HG02970 (cell line): Measurements from ENCODE around the gene C1orf174.

Experiments
- ATAC-seq: cut with Tn5 transposase; IDR thresholded peaks from one replicate; pipeline ENCODE4 v1.9.1; 2021; ENCODE audit warnings: mild to moderate bottlenecking, moderate library complexity, moderate number of reproducible peaks; ENCODE audit not compliant: unreplicated experiment, low FRiP score

The C1orf174 gene

DNA sequence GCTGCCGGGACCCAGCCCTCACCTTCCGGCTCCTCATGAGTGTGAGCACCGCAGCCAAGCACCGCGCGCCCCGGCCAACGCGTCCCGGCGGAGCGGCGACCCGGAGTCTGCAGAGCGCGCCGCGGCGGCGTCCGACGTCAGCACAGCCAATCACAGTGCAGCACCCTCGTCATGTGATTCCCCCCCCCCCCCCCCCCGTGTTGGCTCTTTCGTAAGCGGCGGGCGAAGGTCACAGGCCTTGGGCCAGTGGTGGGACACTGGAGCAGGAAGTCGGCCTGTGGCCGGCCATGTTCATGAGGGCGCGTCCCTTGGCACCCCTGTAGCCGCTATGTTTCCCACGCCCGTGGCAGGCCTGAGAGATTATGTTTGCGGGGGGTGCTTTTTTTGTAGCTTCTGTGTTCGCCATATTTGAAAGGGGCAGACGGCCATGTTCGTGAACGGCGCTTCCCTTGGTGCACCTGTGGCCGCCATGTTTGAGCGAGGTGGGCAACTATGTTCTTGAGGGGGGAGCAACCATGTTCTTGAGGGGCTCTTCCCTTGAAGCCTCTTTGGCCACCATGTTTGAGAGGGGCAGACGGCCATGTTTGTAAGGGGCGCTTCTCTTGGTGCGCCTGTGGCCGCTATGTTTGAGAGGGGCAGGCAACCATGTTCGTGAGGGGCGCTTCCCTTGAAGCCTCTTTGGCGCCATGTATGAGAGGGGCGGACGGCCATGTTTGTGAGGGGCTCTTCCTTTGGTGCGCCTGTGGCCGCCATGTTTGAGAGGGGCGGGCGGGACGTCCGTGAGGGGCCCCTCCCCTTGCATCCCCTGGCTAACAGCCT lies at the start of gene C1orf174:
Gene C1orf174 (minus strand): TSS at position 123 of the 819 bp plus-strand sequence. CDS start 86 bp downstream, at position 37.
- ATAC-seq, result peak; percentile 65

DNA sequence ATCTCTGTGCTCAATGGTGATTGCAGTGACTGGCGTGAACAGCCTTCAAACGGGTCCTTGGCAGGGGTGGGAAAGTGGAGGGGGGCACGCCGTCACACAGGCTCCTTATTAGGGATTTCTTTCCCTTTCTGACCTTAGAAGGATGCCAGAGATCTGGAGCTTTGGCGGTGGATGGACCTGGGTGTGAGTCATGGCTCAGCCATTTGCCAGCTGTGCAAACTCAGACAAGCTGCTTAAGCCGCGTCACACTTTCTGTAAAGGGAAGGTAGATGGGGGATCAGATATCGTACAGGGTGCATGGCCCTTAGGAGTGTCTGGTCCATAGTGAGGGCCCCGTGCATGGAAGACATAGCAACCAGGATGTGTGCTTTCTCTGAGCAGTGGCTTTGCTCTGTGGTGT lies 48.3 kb upstream of the C1orf174 start:
- no peak for ATAC-seq

DNA sequence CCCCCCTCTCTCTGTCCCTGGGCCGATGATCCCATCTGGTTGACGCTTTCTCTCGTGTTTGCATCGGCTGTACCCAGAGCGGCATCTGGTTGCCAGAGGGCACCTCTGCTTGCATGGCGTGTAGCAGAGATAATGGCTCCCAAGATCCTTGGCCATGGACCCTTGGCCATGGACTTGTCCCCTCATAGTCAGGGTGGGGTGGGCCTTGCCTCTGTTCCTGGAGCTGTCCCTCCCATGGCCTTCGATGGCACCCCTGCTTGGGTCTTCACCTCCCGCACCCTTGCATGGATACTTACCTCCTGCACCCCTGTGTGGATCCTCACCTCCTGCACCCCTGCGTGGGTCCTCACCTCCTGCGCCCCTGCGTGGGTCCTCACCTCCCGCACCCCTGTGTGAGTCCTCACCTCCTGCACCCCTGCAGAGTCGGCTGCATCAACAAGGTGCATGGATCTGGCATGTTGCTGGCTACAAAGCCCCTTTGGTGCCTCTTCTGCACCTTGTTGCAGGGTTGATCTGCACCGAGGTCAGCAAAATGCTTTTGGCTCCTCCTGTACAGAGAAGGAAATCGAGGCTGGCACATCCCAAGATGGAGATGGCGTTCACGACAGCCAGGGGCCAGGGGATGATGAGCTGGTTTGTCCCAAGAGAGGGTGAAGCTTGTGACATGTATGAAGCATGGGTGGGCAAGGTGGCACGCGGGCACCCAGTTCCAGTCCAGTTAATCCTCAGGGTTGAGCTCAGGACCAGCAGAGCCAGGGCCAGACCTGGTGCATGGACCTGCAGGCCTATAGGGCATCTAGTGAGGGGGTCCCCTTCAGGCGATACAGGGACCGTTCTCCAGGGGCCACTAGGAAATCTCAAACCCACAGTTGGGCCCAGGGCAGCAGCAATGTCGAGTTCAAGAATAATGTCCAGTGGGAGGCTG lies 46.1 kb upstream of the C1orf174 start:
- ATAC-seq, result no peak

DNA sequence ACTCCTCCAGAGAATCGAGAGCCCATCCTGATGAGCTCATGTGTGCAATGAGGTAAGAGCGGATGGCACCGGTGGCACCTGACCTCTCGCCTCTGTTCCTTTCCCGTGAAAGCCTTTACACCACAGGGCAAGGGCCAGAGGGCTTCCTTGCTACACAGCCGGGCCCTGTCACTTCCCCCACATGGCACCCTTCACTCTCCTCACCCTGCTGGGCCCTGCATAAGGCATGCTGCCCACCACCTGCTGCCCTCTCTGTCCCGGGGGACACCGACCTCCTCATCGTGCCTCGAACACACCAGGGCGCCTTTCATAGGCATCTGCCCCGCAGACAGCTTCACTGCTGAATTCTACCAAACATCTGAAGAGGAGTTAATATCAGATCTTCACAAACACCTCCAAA lies 45.1 kb upstream of the C1orf174 start:
- ATAC-seq, result no peak

DNA sequence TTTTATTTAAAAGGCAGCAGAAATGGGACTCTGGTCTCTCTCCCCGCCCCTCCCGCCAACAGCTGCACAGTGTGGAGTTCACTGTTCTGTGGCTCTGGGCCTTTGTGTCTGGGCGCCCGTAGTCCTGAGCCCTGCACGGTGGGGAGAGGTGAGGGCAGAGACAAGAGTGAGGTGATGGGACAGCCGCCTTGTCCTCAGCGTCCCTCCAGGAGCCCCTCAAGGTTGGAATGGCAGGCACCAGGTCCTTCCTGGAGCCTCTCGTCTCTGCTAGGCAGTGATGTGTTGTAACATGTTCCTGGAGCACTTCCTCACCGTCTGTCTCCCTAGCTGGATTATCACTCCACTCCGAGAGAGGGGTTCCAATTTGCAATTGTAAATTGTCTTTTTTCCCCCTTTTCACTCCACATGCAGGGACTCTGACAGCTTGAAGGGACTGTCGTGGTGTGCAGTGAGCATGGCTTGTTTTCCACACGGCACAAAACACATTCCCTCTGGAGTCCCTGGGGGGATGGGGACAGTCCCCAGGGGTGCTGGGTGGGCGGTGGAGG lies 44.6 kb upstream of the C1orf174 start:
- no peak for ATAC-seq

DNA sequence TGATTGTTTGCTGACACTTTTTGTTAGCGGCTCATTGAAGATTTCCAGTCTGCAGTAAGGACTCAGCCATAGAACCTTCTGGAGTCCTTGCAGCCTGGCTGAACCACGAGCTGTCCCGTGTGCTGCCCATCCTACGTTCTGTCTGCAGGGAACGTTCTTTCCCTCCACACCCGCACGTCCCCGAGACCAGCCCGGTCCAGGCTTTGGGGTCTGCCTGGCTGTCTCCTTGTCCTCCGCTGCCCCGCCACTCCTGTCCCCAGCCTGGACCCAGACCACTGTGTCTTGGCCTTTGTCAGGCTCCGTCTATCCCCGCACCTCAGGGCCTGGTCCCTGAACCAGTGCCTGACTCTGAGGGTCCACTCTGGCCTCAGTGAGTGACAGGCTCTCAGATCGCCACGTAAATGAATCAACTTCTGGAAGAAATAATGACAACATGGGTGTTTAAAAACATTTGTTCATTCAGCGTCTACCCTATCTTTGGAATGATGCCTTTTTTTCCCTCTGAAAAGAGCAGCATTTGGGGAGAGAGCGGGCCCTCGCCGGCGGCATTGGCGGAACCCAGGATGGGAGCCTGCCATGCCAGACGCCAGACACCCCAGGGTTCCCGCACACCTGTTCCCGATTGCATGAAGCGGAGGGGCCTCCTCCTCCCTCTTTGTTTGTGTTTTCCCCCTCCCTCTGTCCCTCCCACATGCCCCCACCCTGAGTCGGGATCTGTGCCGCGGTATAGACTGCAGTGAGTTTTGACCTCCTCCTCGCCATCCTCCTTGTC lies 43.9 kb upstream of the C1orf174 start:
- ATAC-seq, result no peak

DNA sequence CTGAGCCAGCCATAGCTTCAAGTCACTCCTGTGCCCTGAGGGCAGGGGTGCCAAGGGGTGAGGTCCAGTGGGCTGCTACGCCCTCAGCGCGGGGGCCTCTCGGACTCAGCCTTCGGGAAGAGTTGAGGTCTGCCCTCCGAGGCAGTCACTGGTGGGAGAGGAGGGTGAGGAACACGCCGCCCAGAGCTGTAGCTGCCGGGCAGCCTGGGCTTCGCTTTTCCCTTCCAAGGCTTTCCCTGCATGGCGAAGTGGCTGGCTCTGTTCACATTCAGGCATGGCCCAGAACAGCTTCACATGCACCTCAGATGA lies 43.0 kb upstream of the C1orf174 start:
- no peak for ATAC-seq

DNA sequence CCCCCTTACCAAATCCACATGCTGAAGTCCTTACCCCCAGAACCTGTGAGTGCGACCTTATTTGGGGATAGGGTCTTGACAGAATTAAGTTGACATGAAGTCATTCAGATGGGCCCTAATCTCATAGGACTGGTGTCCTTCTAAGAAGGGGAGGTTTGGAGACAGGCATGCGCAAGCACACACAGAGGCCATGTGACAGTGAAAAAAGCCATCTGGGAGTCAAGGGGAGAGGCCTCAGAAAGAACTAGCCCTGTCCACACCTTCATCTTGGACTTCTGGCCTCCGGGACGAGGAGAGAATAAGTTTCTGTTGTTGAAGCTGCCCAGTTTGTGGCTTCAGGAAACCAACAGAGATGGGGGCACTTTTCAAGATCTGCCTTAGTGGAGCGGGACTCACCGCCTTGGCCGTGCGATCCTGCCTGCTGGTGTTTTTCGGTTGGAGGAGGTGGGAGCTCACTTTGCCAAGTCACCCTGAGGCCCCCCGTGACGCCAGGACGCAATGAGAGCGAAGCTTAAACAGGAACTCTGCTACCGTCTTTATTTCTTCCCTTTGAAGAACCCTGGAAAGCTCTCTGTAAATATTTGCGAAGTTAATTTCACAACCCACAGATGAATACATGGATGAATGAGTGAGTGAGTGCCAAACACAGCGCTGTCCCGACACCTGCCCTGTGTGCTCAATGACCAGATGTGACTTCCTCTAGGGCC lies 42.5 kb upstream of the C1orf174 start:
- no peak for ATAC-seq

DNA sequence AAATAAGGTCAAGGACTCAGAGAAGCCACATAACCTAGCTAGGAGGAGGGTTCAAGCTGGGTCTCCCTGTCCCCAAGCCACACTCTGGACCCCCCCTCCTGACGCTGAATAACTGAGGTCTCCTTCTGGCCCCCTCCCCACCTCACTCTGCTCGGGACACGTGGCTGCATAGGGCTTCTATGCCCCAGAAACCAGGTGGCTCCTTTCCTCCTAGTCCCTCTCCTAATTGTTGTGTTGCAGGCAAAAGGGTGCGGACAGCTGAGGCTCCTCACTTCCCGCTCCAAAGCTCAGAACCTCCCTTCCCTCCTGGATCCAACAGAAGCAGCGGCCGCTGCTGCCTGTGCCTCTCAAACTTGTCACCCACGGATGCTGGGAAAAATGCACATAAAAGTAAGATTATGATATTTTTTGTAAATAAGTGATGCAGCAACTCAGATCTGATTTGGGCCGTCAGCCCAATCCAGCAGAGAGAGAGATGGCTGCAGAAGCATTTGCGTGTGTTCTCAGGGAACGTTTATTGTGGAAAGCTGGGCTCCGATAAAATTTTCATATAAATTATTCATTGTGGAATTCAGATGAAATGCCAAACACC lies 40.8 kb upstream of the C1orf174 start:
- no peak for ATAC-seq

DNA sequence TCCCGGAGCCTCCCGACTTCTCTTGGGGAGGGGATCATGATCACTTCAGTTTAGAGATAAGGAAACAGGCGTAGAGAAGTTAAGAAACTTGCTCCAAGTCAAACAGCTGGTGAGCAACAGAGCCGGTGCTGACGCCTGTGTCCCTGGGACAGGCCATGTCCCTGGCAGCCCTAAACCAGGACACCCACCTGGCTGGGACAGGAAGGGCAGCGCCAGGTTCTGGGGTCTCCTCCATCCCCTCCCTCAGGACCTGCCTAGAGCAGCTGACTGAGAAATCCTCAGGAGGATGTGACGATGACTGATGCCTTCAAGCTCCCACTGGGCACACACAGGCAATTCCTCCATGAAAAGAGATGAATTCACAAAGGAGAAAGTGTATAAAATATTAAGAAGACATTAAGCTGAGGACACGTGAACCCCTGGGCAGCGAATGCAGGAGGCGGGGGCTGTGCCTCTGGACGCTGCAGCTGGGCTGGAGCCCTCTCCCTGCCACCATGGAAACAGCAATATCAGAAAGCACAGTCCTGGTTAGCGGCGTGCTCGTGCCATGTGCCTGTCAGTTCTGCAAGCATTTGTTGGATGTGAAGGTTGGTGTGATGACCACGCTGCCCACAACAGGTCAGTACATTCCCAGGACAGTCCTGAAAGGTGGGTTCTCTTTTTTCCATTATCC lies 40.1 kb upstream of the C1orf174 start:
- ATAC-seq, result no peak

DNA sequence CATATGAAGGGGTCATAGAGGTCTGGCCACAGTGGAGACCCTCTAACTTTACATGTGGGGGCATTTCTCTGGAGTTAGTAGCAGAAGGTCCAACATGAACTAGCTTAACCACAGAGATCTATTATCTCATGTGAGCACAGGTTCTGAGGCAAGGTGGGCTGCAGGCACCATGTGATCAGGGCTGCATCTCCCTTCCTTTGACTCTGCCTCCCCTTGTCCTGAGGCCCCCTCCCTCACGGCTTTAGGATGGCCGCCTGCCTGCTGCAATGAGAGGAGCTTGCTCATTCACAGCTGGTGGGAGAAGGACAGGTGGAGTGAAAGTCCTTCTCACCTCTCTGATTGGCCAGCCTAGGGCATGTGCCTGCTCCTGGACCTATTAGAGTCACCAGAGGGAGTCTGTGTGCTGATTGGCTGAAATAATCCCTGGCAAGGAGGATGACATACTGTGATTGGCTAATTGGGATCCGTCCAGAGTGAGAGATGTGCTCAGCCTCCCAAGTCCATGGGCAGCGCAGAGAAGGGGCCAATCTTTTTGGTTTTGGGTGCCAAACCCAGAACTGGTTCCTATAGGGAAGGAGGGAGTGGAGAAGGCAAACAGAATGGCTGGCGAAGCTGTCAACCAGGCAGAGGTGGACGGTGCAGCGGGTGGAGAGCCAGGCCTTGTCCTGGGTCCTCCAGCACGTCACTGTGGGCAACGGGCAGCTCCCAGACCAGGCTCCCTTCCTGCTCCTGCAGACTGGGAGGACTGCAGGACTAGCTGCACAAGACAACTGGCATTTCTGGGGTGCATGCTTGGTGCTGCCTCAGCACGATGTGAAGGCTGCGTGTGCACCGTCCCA lies 39.4 kb upstream of the C1orf174 start:
- no peak for ATAC-seq

DNA sequence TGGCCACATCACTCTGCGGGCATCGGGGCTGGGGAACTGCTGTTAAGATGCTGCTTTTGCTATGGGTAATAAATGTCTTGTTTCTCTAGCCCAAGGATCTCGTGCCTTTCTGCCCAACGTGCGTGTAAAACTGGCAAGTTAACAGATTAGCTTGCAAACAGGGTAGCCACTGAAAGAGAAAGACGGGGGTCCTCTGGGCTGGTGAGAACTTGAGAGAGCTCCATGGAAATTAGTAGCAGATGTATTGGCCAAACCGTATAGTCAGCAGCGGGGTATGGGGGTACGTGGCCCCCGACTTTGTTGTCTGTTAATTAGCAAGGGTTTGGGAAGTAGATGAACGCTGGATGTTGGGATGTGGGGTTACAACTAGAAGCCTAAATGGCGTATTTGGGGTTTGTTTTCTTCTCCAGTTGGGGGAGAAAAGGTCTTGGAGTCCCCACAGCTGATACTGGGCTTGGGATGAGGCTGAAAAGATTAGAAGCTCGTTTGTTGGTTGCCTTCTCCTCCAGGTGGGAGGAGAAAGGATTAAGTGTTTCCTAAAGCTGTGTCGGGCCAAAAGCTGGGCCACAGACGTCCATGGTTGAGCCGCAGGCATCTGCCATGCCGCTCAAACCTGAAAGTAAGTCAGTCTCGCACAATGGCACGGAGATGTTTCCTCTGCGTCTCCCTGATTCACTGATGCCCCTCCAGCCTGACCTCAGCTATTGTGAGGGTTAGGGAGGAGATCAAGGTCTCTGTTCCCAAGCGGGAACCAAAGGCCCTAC lies 32.3 kb upstream of the C1orf174 start:
- ATAC-seq, result no peak

DNA sequence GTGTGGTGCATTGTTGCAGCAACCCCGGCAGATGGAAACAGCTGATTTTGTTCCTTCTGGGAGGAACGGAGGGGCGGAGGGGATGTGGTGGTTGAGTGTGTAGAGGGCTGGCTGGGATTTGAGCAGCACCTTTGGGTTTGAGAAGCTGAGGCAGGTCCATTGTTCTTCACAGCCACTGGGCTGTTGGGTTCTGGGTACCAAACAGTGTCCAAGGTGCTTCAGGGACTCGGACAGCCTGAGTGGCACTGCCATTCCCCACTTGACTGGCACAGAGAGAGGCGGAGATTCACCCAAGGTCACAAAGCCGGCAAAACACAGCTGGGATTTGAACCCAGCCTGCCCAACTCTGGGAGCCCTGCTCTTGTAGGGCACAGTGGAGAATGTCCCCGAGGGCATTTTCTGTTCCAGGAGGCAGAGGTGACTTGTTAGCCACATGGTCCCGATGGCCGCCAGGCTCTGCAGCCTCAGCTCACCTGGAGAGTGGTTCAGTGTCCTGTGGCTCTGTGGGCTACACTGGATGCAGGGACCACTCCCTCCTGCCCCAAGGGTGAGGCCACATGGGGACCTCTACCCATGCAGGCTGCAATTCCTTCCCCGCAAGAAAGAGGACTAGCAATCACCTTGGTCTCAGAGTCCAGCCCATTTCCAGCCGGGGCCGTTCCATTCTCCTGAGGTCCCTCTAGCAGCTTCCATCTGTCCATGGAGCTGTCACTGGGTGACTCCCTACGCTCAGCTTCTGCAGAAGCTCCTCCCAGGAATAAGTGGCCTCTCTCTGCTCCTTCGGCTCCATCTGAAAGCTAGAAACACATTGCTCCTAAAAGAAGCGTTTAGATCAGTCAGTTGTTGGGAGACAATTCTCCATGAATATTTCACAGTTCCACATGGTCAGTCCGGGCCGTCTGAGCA lies 31.2 kb upstream of the C1orf174 start:
- ATAC-seq, result no peak

DNA sequence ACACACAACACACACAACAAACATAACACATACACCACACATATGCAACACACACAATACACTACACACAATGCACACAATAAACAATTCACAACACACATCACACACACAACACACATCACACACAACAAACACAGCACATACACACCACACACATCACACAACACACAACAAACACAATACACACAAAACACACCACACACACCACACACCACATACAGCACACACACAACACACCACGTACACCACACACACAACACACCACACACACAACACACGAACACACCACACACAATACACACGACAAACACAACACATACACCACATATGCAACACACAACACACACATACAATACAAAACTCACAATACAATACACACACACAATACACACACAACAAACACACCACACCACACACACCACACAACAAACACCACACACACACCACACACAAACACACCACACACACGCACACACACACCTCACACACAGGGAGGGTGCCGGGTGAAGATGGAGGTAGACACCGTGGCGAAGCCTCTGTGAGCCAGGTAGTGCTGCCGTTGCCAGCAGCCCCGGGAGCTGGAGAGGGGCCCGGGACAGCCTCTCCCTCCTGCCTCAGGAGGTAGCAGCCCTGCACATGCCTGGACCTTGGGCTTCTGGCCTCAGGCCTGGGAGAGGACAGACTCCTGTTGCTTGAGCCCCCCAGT lies 30.4 kb upstream of the C1orf174 start:
- ATAC-seq, result no peak

DNA sequence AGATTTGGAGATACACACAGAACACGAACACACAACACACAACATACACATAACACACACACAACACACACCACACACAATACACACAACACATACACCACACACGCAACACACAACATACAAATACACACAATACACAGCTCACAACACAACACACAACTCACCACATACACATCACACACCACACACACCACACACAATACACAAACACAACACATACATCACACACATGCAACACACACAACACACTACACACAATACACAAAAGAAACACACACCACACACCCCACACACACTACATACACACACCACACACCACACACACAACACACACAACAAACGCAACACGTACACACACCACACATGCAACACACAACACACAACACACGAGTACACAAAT lies 29.1 kb upstream of the C1orf174 start:
- no peak for ATAC-seq

DNA sequence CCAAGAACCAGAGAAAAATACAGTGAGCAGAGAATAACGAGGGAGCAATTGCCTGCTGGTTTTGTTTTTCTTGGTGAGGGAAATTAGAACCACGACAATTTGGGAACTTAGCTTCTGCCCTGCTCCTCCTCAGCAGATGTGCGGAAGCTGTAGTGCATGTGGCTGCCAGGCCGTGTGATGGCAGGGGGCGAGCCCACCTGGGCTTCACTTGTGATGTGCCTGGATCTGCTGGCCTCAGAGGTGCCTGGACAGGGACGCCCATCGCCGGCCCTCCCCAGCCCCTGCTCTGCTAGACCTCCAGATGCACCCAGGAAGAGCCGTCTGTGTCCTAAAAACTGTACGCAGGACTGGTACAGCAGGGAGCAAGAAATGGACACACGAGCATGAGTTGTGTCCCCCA lies 28.5 kb upstream of the C1orf174 start:
- no peak for ATAC-seq
